ENCODE data around the gene TTC3. TPM values are rescaled to one million over a fixed set of nuclear protein-coding genes. Genes with fewer than 3 reads are reported as not detected.

TTC3 gene
- total RNA-seq, 2 experiments from 2014 or later = 70.2 to 74.0 TPM

DNA sequence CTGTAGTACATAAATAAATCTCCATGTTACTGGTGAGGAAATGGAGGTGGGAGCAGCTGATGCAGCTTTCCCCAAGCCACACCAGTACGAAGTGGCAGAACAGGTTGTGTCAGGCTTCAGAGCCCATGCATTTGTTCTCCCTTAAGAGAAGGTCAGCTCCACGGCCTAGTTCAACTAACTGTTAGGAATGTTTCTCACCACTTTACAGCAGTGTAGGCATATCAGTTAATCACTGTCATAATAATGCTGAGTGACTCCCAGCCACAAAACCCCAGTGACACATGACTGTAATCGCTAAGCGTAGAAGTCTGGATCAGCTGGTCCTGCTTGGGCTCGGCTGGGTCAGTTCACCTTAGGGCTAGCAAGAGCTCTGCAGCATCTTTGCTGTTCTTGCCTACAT is 103.7 kb downstream of the TTC3 start:
- ChIA-PET POLR2A (no interaction called here), CTCF (no interaction called here)
- DNase-seq = no peak
- Mint-ChIP-seq H3K27me3 (no peaks in the 10 kb centered on the region), H3K9me3 (peaks cover 4% of the 10 kb centered on the region), H3K4me1 (ENCODE audit: low read depth) (no peaks in the 10 kb centered on the region), H3K27ac (no peak overlapping the region), H3K36me3 (ENCODE audit: low read depth) (peaks cover 53% of the 10 kb centered on the region), H3K4me3 (no peak overlapping the region)
- intact Hi-C loops (cut with micrococcal nuclease) = no loop called here
- no peak for TF ChIP-seq CTCF (IDR thresholded peaks at IDR 0.05)
- no peak for ATAC-seq

DNA sequence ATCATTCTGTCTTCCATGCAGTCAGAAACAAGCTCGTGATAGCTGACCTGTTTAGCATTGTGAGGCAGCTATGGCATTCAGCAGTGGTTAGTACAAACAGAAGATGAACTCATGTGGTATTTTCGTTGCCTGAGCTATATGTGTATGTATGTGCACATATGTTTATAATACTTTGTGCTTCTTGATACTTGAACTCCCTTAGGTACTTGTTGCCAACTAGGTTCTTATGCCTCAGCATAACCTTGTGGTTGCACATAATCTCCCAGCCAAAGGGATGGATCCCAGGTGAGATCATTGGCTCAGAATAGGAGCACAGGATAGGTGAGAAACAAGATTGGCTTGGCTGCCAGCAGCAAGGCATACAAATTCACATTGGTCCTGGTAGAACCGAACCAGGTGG is 108.0 kb downstream of the TTC3 start:
- CTCF ChIA-PET = interaction anchor here (0.7 kb wide), 1 partner anchor 34 kb away, joined by 3 read pairs; no protein-coding TSS in a partner anchor
- POLR2A ChIA-PET = no interaction called here
- Mint-ChIP-seq H3K27ac (no peak overlapping the region), H3K36me3 (ENCODE audit: low read depth) (peaks cover 52% of the 10 kb centered on the region), H3K4me1 (ENCODE audit: low read depth) (peaks cover 13% of the 10 kb centered on the region), H3K4me3 (no peak overlapping the region), H3K9me3 (peaks cover 4% of the 10 kb centered on the region), H3K27me3 (no peaks in the 10 kb centered on the region)
- ATAC-seq = no peak
- DNase-seq = no peak
- intact Hi-C loops (cut with micrococcal nuclease) = no loop called here
- TF ChIP-seq CTCF (IDR thresholded peaks at IDR 0.05) = no peak

DNA sequence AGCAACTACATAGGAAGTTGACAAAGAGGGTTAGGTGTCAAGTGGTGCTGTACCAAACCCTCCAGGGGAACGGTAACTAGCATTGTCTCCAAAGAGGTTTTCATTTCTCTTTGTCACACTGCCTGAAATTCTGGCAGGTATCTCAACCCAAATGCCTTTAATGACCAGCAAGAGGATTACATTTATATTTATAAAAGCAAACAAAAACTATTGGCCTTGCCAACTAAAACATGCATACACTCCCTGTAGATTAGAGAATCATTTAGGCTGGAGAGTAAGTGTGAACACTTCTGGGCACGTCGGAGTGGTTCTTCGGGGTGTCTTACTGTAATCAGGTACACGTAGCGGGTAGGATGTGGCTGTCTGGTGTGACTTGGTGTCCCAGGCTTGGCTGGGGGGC is 109.2 kb downstream of the TTC3 start:
- H3K9me3 Mint-ChIP-seq = peaks cover 4% of the 10 kb centered on the region
- H3K27me3 Mint-ChIP-seq = no peaks in the 10 kb centered on the region
- H3K4me3 Mint-ChIP-seq = no peak overlapping the region
- intact Hi-C loops (cut with micrococcal nuclease) = no loop called here
- POLR2A ChIA-PET = no interaction called here
- CTCF ChIA-PET = no interaction called here
- peaks cover 16% of the 10 kb centered on the region for H3K4me1 Mint-ChIP-seq (ENCODE audit: low read depth)
- no peak for TF ChIP-seq CTCF (IDR thresholded peaks at IDR 0.05)
- DNase-seq (no peak), ATAC-seq (no peak)
- peaks cover 49% of the 10 kb centered on the region for H3K36me3 Mint-ChIP-seq (ENCODE audit: low read depth)
- no peak overlapping the region for H3K27ac Mint-ChIP-seq

DNA sequence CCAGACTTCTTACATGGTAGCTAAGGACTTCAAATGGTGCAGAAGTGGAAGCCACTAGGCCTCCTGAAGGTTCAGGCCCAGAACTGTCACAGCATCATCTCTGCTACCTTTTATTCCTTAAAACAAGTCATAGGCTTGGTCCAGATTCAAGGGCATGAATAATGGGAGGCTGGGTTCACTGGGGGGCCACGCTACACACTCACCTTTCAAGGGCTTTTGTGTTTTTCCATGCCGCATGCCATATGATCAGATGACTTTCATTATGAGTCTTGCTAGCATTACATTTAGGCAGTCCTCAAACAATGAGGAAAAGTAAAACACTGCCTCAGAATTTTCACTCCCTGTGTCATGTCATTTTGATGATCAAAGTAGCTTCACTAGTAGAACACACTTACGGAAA is 110.7 kb downstream of the TTC3 start:
- no peak for TF ChIP-seq CTCF (IDR thresholded peaks at IDR 0.05)
- H3K4me3 Mint-ChIP-seq = no peak overlapping the region
- intact Hi-C loops (cut with micrococcal nuclease) = no loop called here
- H3K36me3 Mint-ChIP-seq (ENCODE audit: low read depth) = peaks cover 44% of the 10 kb centered on the region
- H3K27me3 Mint-ChIP-seq = no peaks in the 10 kb centered on the region
- H3K27ac Mint-ChIP-seq = peak overlapping the region; percentile 43
- peak; percentile 34 for ATAC-seq
- H3K4me1 Mint-ChIP-seq (ENCODE audit: low read depth) = peaks cover 16% of the 10 kb centered on the region
- peaks cover 4% of the 10 kb centered on the region for H3K9me3 Mint-ChIP-seq
- peak; percentile 29 for DNase-seq
- ChIA-PET POLR2A (no interaction called here), CTCF (interaction anchor here (0.7 to 1.2 kb wide), 3 partner anchors 11 to 142 kb away, joined by 3 to 5 read pairs (median 3); no protein-coding TSS in a partner anchor)

- peaks cover 16% of the 10 kb centered on the region for H3K4me1 Mint-ChIP-seq (ENCODE audit: low read depth)
- peak; percentile 60 for ATAC-seq
- CTCF ChIA-PET = interaction anchor here (1.2 kb wide), 1 partner anchor 23 kb away, joined by 5 read pairs; no protein-coding TSS in a partner anchor
- DNase-seq = no peak
- H3K9me3 Mint-ChIP-seq = peaks cover 1% of the 10 kb centered on the region
- peak overlapping the region; percentile 25 for H3K27ac Mint-ChIP-seq
- H3K27me3 Mint-ChIP-seq = no peaks in the 10 kb centered on the region
- POLR2A ChIA-PET = no interaction called here
- peaks cover 40% of the 10 kb centered on the region for H3K36me3 Mint-ChIP-seq (ENCODE audit: low read depth)
- intact Hi-C loops (cut with micrococcal nuclease) = no loop called here
- no peak overlapping the region for H3K4me3 Mint-ChIP-seq
- TF ChIP-seq CTCF (IDR thresholded peaks at IDR 0.05) = no peak
Observed at GRCh38 chr21:37184784-37185593, 111.9 kb downstream of the TTC3 start.
